ENCODE measurements around the gene LIN7B. TPM values are rescaled to one million over a fixed set of nuclear protein-coding genes. Genes with fewer than 3 reads are reported as not detected.

The LIN7B gene
- total and polyA plus RNA-seq, 2 of the 13 experiments (the other 11 are each of a cell fraction or from before 2014, with no cell fraction given) = 5.3 to 7.6 TPM

DNA sequence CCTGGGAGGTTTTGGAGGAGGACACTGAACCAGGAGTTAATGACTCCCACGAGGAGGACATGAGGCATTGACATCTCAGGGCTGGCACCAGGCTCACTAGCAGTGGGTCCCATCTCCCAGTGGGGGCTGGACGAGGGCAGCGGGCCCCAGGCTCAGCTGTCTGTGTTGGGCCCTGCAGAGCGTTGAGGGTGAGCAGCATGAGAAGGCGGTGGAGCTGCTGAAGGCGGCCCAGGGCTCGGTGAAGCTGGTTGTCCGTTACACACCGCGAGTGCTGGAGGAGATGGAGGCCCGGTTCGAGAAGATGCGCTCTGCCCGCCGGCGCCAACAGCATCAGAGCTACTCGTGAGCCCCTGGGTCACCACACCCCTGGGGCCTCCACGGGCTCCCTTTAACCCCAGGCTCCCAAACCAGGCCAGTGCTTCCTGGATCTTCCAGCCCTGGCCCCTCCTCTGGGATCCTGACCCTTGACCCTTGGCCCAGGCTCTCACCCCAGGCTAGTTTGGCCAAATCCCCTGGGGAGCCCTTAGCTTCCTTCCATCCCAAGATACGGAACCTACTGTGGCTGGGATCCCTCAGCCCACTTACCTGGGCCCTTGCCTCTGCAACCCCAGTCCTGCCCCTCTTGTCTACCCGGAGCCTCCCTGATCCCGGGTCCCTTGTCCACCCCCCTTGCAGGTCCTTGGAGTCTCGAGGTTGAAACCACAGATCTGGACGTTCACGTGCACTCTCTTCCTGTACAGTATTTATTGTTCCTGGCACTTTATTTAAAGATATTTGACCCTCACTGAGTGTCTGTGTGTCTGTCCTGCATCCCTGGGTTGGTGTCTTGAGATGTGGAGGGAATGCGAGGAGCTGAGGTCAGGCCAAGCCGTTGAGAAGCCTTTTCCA lies 3.8 kb downstream of the LIN7B start:
- H3K4me3 ChIP-seq (replicated peaks in 1 of 3; ENCODE audit: insufficient read depth in 1 of 3, low read depth in 2 of 3, low read length in 3 of 3) = peak overlapping the region; percentile 63 to 78 (median 74)
- POLR2A ChIA-PET = interaction anchor here (1.0 to 2.1 kb wide), 2 partner anchors 10 to 89 kb away, joined by 3 to 9 read pairs; no protein-coding TSS in a partner anchor
- H3K9me3 ChIP-seq (ENCODE audit: low read length) = no peaks in the 10 kb centered on the region
- intact Hi-C loops (cut with micrococcal nuclease; ENCODE audit: unreplicated experiment) (no loop called here), in situ Hi-C loops (cut with HindIII; ENCODE audit: extremely low pct_ligation_motif_present, low pct_unique_long_range_greater_than_20kb) (loop anchor here (5.0 kb wide), 1 partner anchor 34 kb away; no protein-coding TSS in a partner anchor)
- H3K4me1 ChIP-seq (ENCODE audit: insufficient read depth, low read length) = peaks cover 55% of the 10 kb centered on the region
- no peaks in the 10 kb centered on the region for H3K36me3 ChIP-seq (replicated peaks in 1 of 2; ENCODE audit: control insufficient read depth in 1 of 2, insufficient read depth in 2 of 2, low read length in 2 of 2)
- H3K27ac ChIP-seq (ENCODE audit: extremely low read length, insufficient read depth, low read length) = peak overlapping the region; percentile 77
- no peak for ATAC-seq
- CTCF ChIA-PET (ENCODE audit: low intra/inter-chr PET ratio, low total read pairs) = no interaction called here
- H3K9ac ChIP-seq (ENCODE audit: insufficient read depth, low read depth, low read length) = peak overlapping the region; percentile 90
- BruUV-seq (replicated peaks) = no TSS peak
- no peak overlapping the region for H2AFZ ChIP-seq (ENCODE audit: low read length)
- 16% methylated on average over 9 of the region's 26 CpGs for WGBS (ENCODE audit: low lambda C conversion rate)
- DNase-seq (ENCODE audit: low spot score) = no peak
- peaks cover 0 to 7% of the 10 kb centered on the region in 2 experiments; a peak in 1 of 5 replicates for H3K27me3 ChIP-seq (ENCODE audit: control insufficient read depth in 1 of 2, insufficient read depth in 2 of 2, low read length in 2 of 2)
- H4K20me1 ChIP-seq (ENCODE audit: insufficient read depth, low read length) = no peaks in the 10 kb centered on the region
- no peak for FAIRE-seq
- H3K4me2 ChIP-seq (ENCODE audit: low read depth, low read length) = peak overlapping the region; percentile 98
- peaks cover 4% of the 10 kb centered on the region for H3K79me2 ChIP-seq (ENCODE audit: insufficient read depth, low read length)
- 0 out of 2 replicates have a peak, but pooled peaks have one; percentile 0 for TF ChIP-seq MIER3 (CRISPR knock-in tag; IDR thresholded peaks at IDR 0.05; ENCODE audit: borderline replicate concordance)
- TF ChIP-seq TP53 (CRISPR knock-in tag; conservative IDR thresholded peaks at IDR 0.05) = no peak
- 0 out of 2 replicates have a peak, but pooled peaks have one; percentile 7 for TF ChIP-seq ZNF550 (CRISPR knock-in tag; IDR thresholded peaks at IDR 0.05; ENCODE audit: borderline replicate concordance)
- TF ChIP-seq, protein P1, sequence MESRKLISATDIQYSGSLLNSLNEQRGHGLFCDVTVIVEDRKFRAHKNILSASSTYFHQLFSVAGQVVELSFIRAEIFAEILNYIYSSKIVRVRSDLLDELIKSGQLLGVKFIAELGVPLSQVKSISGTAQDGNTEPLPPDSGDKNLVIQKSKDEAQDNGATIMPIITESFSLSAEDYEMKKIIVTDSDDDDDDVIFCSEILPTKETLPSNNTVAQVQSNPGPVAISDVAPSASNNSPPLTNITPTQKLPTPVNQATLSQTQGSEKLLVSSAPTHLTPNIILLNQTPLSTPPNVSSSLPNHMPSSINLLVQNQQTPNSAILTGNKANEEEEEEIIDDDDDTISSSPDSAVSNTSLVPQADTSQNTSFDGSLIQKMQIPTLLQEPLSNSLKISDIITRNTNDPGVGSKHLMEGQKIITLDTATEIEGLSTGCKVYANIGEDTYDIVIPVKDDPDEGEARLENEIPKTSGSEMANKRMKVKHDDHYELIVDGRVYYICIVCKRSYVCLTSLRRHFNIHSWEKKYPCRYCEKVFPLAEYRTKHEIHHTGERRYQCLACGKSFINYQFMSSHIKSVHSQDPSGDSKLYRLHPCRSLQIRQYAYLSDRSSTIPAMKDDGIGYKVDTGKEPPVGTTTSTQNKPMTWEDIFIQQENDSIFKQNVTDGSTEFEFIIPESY (CRISPR knock-in tag; IDR thresholded peaks at IDR 0.05) = 0 out of 2 replicates have a peak, but pooled peaks have one; percentile 17
- TF ChIP-seq ZNF44 (CRISPR knock-in tag; IDR thresholded peaks at IDR 0.05) = peak; percentile 29; the same call in 1 of the 2 replicates
- TF ChIP-seq, protein P2, sequence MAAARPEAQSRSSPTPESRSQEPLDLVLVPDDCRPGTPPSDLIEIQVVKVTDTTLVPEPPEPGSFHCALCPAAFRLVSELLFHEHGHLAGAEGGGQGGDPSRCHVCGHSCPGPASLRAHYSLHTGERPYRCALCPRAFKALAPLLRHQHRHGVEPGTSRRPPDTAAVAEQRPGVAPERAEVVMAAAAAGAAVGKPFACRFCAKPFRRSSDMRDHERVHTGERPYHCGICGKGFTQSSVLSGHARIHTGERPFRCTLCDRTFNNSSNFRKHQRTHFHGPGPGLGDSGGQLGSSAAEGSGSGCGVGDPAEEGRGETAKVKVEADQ (CRISPR knock-in tag; IDR thresholded peaks at IDR 0.05; ENCODE audit: borderline replicate concordance) = 0 out of 2 replicates have a peak, but pooled peaks have one; percentile 39
- TF ChIP-seq LCORL (IDR thresholded peaks at IDR 0.05) = no peak
- TF ChIP-seq LCORL (CRISPR knock-in tag; IDR thresholded peaks at IDR 0.05) = 0 out of 2 replicates have a peak, but pooled peaks have one; percentile 31
- TF ChIP-seq, protein P3, sequence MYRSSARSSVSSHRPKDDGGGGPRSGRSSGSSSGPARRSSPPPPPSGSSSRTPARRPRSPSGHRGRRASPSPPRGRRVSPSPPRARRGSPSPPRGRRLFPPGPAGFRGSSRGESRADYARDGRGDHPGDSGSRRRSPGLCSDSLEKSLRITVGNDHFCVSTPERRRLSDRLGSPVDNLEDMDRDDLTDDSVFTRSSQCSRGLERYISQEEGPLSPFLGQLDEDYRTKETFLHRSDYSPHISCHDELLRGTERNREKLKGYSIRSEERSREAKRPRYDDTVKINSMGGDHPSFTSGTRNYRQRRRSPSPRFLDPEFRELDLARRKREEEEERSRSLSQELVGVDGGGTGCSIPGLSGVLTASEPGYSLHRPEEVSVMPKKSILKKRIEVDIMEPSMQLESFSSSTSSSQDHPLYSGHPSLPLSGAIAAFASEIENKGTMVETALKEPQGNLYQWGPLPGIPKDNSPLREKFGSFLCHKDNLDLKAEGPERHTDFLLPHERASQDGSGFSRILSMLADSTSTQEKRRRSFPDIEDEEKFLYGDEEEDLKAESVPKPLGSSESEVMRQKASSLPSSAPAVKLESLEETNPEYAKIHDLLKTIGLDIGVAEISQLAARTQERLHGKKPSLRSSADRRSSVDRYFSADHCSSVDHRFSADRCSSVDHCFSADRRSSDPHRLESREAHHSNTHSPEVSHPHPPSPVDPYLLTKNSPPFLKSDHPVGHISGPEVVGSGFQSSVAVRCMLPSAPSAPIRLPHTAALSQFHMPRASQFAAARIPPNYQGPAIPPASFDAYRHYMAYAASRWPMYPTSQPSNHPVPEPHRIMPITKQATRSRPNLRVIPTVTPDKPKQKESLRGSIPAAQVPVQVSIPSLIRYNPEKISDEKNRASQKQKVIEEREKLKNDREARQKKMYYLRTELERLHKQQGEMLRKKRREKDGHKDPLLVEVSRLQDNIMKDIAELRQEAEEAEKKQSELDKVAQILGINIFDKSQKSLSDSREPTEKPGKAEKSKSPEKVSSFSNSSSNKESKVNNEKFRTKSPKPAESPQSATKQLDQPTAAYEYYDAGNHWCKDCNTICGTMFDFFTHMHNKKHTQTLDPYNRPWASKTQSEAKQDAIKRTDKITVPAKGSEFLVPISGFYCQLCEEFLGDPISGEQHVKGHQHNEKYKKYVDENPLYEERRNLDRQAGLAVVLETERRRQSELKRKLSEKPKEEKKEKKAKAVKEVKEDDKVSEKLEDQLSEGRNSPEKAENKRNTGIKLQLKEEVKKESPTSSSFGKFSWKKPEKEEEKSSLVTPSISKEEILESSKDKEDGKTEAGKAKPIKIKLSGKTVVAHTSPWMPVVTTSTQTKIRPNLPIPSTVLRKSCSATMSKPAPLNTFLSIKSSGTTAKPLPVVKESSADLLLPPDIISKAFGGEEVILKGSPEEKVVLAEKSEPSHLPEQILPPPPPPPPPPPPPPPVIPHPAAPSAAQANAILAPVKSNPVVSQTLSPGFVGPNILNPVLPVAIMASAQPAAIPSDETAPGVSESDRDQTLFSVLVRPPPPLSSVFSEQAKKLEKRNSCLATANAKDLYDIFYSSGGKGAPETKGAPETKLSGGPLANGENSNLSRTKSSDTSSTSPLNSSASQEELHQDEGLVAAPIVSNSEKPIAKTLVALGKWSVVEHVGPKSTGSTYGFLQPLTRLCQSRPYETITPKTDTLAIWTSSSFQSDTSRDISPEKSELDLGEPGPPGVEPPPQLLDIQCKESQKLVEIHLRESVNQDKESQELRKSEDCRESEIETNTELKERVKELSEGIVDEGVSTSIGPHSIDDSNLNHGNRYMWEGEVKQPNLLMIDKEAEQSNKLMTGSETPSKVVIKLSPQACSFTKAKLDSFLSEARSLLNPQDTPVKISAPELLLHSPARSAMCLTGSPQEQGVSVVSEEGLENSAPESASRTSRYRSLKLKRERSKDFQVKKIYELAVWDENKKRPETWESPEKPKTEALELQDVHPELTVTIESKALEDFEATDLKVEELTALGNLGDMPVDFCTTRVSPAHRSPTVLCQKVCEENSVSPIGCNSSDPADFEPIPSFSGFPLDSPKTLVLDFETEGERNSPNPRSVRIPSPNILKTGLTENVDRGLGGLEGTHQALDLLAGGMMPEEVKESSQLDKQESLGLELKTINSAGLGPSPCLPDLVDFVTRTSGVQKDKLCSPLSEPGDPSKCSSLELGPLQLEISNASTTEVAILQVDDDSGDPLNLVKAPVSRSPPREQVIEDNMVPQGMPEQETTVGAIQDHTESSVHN (CRISPR knock-in tag; IDR thresholded peaks at IDR 0.05) = no peak
- peak; percentile 35 for TF ChIP-seq AGO2 (optimal IDR thresholded peaks at IDR 0.05; ENCODE audit: low read depth, low read length)

Data from HepG2 (cell line).